Fibroblast of lung (primary cell): ENCODE data around the gene PARP6. TPM values are rescaled to one million over a fixed set of nuclear protein-coding genes. Genes with fewer than 3 reads are reported as not detected.

Experiments
- DNase-seq, 2 donors: peaks; one replicate each; pipeline versions ENCODE4 v3.0.0 to v3.0.0-alpha.2; 2010; ENCODE audit warnings: low read depth in 2 of 2
- H2AFZ ChIP-seq: 2 replicates; pipeline ENCODE4 v1.5.1; 2012; ENCODE audit warnings: low read length, control low read depth, inconsistent platforms
- H3K27ac ChIP-seq: 2 replicates; pipeline ENCODE4 v1.5.1; 2011; ENCODE audit warnings: low read length, control low read depth; ENCODE audit not compliant: insufficient read depth
- H3K27me3 ChIP-seq: 2 replicates; pipeline ENCODE4 v1.5.1; 2011; ENCODE audit warnings: mild to moderate bottlenecking, low read length; ENCODE audit not compliant: control insufficient read depth, insufficient read depth
- H3K36me3 ChIP-seq: 2 replicates; pipeline ENCODE4 v1.5.1; 2011; ENCODE audit warnings: low read length; ENCODE audit not compliant: control insufficient read depth, insufficient read depth
- H3K4me1 ChIP-seq: 2 replicates; pipeline ENCODE4 v1.5.1; 2011; ENCODE audit warnings: low read length; ENCODE audit not compliant: control insufficient read depth, insufficient read depth; ENCODE audit errors: extremely low read depth
- H3K4me2 ChIP-seq: 2 replicates; pipeline ENCODE4 v1.5.1; 2011; ENCODE audit warnings: low read length, control low read depth; ENCODE audit not compliant: insufficient read depth; ENCODE audit errors: extremely low read depth
- H3K4me3 ChIP-seq, 4 experiments: fragments of 200-600 bp in 1 of 4; sonication (generic) in 1 of 4; replicated peaks in 1 of 4; 2 replicates each; pipeline ENCODE4 v1.5.1; 2011 to 2016; ENCODE audit warnings: low read length in 4 of 4, low read depth in 3 of 4, mild to moderate bottlenecking in 3 of 4, control low read depth in 2 of 4, inconsistent platforms in 1 of 4, mixed read lengths in 1 of 4; ENCODE audit not compliant: insufficient read depth in 1 of 4; ENCODE audit errors: control extremely low read depth in 1 of 4
- H3K79me2 ChIP-seq: 2 replicates; pipeline ENCODE4 v1.5.1; 2012; ENCODE audit warnings: mild to moderate bottlenecking, low read length, inconsistent platforms; ENCODE audit not compliant: control insufficient read depth, insufficient read depth
- H3K9ac ChIP-seq: 2 replicates; pipeline ENCODE4 v1.5.1; 2011; ENCODE audit warnings: mild to moderate bottlenecking, low read length, control low read depth; ENCODE audit not compliant: insufficient read depth
- H3K9me3 ChIP-seq: 2 replicates; pipeline ENCODE4 v1.5.1; 2012; ENCODE audit warnings: low read depth, low read length; ENCODE audit not compliant: control insufficient read depth, insufficient read depth
- H4K20me1 ChIP-seq: 2 replicates; pipeline ENCODE4 v1.5.1; 2011; ENCODE audit warnings: low read length; ENCODE audit not compliant: control insufficient read depth, insufficient read depth; ENCODE audit errors: extremely low read depth
- CTCF ChIP-seq, 2 donors: IDR thresholded peaks in 1 of 2; conservative IDR thresholded peaks in 1 of 2; 1 replicate in 1 of 2; 2 replicates in 1 of 2; pipeline ENCODE4 v1.5.1; 2011 to 2012; ENCODE audit warnings: low read length in 2 of 2, control low read depth in 1 of 2, inconsistent platforms in 1 of 2, low read depth in 1 of 2, mild to moderate bottlenecking in 1 of 2
- EZH2 ChIP-seq: IDR thresholded peaks from 2 replicates; pipeline ENCODE4 v1.5.1; 2012; ENCODE audit warnings: low read length, control low read depth, mild to moderate bottlenecking; ENCODE audit errors: missing control alignments
- polyA plus RNA-seq, 2 donors: library from polyadenylated mRNA; depleted of rRNA in 1 of 2; stranded (reverse) in 1 of 2; unstranded in 1 of 2; fragments of >200 nt; gene quantifications; 2 replicates each; pipeline ENCODE4 v1.2.1, GENCODE V29; 2011 to 2012; ENCODE audit warnings: missing spikeins in 1 of 2
- total RNA-seq: library from RNA; depleted of rRNA; stranded (reverse); fragments of >200 nt; gene quantifications from 2 replicates; pipeline ENCODE4 v1.2.1, GENCODE V29; 2014

Gene PARP6
- total and polyA plus RNA-seq, 2 donors (not counting 1 experiment from before 2014, with no cell fraction given): 27.4 to 37.7 TPM

- Histone ChIP-seq H3K4me1 (peaks cover 10% of the 10 kb centered on the region), H3K27me3 (no peaks in the 10 kb centered on the region), H3K79me2 (peaks cover 76% of the 10 kb centered on the region), H3K4me3 (peak overlapping the region; percentile 56 to 87 (median 84)), H3K36me3 (peaks cover 4% of the 10 kb centered on the region), H3K9ac (no peak overlapping the region), H2AFZ (no peak overlapping the region), H3K9me3 (no peaks in the 10 kb centered on the region), H3K27ac (peak overlapping the region; percentile 90), H3K4me2 (peak overlapping the region; percentile 75), H4K20me1 (peaks cover 3% of the 10 kb centered on the region)
- TF ChIP-seq EZH2: no peak
- TF ChIP-seq CTCF (conservative IDR thresholded peaks at IDR 0.05 in 1 of 2, IDR thresholded peaks at IDR 0.05 in 1 of 2; ENCODE audit: low read depth in 1 of 2, low read length in 2 of 2): no peak
- DNase-seq: peak in 1 of 2 donors; percentile 6
Observed at GRCh38 chr15:72227720-72228119, 44.6 kb downstream of the PARP6 start.

- DNase-seq: peak; percentile 79 to 94
- Histone ChIP-seq H3K4me1 (peaks cover 12% of the 10 kb centered on the region), H4K20me1 (peaks cover 3% of the 10 kb centered on the region)
Observed at GRCh38 chr15:72227192-72227586, 45.2 kb downstream of the PARP6 start.

GRCh38 chr15:72223278-72223677 lies 49.1 kb downstream of the PARP6 start:
- H2AFZ ChIP-seq: no peak overlapping the region
- H3K4me3 ChIP-seq: no peak overlapping the region
- DNase-seq: no peak
- peaks cover 12% of the 10 kb centered on the region for H3K4me1 ChIP-seq
- no peak overlapping the region for H3K9ac ChIP-seq
- peaks cover 3% of the 10 kb centered on the region for H4K20me1 ChIP-seq
- H3K79me2 ChIP-seq: peaks cover 94% of the 10 kb centered on the region
- H3K27ac ChIP-seq: no peak overlapping the region
- no peak overlapping the region for H3K4me2 ChIP-seq
- H3K9me3 ChIP-seq: no peaks in the 10 kb centered on the region
- TF ChIP-seq CTCF (conservative IDR thresholded peaks at IDR 0.05 in 1 of 2, IDR thresholded peaks at IDR 0.05 in 1 of 2; ENCODE audit: low read depth in 1 of 2, low read length in 2 of 2) (no peak), EZH2 (no peak)
- H3K27me3 ChIP-seq: no peaks in the 10 kb centered on the region
- H3K36me3 ChIP-seq: peaks cover 6% of the 10 kb centered on the region

More at GRCh38 chr15:72227192-72227586, 45.2 kb downstream of the PARP6 start:
- Histone ChIP-seq H3K4me3 (peak overlapping the region; percentile 5 to 85 (median 17)), H3K4me2 (peak overlapping the region; percentile 75), H3K79me2 (peaks cover 81% of the 10 kb centered on the region), H3K27ac (peak overlapping the region; percentile 90), H3K9me3 (no peaks in the 10 kb centered on the region), H3K9ac (no peak overlapping the region), H2AFZ (no peak overlapping the region), H3K36me3 (peaks cover 4% of the 10 kb centered on the region), H3K27me3 (no peaks in the 10 kb centered on the region)
- TF ChIP-seq EZH2: no peak
- no peak for TF ChIP-seq CTCF (conservative IDR thresholded peaks at IDR 0.05 in 1 of 2, IDR thresholded peaks at IDR 0.05 in 1 of 2; ENCODE audit: low read depth in 1 of 2, low read length in 2 of 2)
